NCI-H1048 (cell line): ENCODE measurements around the gene RAD51B.

ENCODE experiments used
- DNase-seq: peaks from one replicate; lab custom pipeline; 2025; lab: John Stamatoyannopoulos, UW

RAD51B gene

DNA sequence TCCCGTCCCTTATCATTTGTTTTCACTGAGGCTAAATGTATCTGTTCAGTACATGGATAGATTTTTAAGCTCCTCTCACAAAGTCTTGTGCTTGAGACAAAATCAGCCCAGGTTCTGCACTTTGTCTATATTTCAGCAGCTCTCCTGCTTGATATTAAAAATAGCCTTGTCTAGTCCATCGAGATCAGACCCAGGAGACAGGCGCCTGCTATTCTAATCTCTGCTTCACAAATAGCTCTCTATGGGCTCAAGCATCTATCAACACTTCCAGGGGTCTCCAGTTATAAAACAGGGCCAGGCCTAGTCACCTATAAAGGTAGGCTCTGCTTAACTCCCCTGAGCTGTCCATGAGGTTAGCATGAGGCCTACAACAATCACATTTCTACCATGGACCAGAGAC, 910.8 kb downstream of the RAD51B start:
- DNase-seq, result no peak

DNA sequence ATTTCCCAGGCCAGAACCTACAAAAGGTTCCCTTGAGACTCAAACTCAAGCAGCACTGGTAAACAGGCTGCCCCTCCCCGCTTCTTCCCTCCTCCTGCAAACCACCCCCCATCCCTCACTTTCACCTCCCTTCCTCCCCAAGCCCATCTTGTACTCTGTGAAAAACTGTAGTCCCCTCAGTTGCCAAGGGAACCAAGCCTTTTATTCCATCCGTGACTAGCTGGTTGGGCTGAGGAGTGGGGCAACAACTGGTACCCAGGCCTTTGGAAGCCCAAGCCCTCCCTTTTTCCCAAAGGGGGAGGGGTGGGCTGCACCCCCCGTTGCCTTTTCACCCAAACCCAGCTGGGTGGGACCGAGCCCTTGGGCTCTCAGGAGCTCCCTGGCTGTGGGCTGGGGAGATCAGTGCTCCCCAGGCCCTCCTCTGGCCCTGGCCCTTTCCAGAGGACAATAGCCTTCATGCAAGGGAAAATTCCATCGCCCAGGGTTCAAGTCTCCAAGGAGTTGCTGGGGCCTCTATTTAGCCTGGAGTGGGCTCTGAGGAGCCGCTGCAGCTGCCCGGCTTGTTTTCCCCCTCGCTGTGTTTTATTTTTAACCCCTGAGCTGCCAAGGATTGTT, 911.3 kb downstream of the RAD51B start:
- DNase-seq, result no peak

DNA sequence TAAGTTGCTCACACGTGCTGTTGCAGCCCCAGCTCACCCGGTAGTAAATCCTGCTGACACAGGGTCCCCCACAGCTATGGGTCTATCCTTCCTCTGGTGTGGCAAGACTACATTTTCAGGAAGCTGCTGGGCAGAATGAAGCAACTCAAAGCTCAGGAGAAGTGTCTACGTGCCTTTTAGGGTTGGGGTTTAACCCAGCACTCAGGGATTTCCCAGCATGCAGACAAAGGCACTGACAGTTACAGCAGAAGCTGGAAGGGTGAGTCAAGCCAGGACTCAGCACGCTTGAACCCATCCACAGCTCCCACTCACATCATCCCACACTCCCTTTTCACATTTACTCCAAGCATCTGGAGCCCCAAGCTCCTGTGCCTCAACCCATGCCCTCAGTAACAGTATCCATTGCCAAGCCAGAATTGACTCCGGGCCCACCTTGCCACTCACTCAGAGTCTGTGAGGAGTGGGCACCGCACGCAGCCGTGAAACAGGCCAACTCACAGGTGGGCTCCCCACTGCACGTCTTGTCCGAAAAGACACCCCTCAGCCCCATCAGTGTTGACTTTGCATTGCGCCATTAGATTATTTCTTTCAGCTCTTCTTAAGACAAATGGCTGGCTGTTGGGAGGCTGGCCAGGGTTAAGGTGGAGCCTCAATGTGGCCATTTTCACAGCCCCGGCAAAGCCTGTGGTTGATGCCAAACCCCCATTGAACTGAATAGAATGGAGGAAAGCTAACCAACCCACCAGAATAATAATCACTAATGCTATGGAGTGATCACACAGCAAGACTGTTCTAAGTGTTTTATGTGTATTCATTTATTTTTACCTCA, 913.7 kb downstream of the RAD51B start:
- no peak for DNase-seq

DNA sequence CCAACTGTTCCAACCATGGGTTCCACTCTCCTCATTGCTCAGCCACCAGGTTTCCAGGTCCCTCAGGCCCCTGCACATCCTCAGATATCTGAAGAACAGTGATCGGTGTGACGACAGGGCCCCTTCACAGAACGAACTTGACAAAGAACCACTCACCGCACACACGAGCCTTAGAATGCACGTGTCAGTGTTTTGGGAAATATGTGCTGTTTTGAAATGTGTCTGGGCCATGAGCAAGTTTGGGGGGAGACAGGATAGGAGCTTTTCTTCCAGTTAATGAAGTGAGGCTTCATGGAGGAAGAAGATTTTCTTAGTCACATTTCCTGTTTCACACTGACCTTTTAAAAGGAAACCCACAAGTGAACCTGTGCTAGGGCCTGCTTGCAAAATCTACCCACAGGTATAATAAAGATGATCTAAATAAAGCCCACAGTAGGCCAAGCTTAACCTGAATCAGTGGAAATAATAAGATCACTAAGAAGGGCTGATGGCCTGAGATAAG, 914.7 kb downstream of the RAD51B start:
- no peak for DNase-seq

DNA sequence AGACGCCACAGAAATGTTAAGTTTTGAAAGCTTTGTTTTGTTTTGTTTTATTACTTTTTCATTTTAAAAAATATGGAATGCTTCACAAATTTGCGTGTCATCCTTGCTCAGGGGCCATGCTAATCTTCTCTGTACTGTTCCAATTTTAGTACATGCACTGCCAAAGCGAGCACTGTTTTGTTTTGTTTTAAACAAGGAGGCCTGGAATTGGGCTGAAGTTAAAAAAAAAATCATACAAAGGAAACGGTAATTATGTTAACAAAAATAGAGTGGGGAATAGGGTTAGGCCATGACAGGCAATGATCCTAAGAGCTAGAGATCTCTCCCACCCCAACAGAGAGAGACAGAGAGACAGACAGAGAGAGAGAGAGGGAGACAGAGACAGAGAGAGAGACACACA, 916.3 kb downstream of the RAD51B start:
- no peak for DNase-seq

DNA sequence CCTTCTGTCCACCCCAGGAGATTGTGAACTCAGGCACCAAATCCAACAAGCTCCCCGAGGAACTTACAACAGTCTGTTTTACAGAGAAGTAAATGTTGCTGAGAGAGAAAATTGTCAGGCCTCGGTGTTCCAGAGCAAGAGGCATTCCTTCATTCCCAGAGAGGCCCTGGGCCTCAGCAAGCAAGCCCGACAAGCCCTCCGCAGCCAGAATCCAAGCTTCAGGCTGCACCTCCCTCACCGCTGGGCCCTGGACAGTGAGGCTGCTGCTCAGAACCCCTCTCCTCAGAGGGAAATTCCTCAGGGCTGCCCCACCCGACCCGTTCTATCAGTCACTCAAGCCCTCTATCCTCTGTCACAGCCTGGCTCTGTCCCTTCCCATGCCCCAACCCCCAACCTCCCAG, 916.9 kb downstream of the RAD51B start:
- no peak for DNase-seq

DNA sequence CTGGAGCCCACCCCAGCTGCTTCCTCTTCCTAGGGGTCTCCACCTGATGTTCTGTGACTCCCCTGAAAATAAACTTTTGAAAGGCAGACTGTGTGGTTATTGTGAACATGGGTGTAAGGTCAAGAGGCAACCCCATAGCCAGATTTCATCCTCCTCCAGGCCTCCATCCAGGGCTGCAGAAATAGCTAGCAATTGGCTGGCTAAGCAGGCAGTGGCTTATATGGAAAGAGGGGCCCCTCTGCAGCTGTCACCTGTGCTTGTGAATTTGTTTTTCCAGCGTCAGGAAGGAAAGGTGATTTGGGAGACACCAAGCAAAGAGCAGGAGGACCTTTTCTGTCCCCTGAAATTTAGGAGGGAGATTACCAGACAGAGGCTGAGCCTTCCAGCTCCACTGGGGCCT, 917.5 kb downstream of the RAD51B start:
- DNase-seq, result no peak

DNA sequence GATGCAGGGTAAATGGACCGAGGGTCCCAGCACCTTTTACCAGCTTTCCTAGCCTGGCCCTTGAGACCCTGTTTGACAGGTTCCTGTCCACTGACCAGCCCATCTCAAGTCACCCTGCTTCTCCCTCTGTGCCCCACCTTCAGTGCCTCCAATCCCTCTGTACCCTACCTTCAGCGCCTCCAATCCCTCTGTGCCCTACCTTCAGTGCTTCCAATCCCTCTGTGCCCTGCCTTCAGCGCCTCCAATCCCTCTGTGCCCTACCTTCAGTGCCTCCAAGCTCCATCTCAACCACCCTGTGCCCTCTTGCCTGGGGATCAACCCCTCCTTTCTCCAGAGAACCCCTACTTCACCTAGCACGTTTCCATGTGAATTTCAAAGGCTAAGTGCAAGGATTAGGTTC, 919.0 kb downstream of the RAD51B start:
- DNase-seq, result no peak

DNA sequence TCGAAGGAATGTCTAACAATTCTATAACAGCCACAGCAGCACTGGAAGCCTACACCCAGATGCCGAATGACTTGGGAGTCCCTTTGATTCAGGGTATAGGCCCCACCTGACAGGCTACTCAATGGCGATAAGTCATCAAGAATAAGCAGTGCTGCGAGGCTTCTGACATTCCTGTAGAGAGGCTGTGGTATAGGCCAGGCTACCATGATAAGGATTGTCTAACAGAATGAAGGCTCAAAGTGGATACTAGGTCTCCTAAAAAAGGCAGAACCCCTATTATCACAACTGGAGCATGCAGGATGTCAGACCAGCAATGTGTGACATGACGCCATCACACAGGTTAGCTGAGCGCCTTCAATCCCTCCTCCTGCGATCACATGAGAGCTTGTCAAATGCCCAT, 920.1 kb downstream of the RAD51B start:
- no peak for DNase-seq

DNA sequence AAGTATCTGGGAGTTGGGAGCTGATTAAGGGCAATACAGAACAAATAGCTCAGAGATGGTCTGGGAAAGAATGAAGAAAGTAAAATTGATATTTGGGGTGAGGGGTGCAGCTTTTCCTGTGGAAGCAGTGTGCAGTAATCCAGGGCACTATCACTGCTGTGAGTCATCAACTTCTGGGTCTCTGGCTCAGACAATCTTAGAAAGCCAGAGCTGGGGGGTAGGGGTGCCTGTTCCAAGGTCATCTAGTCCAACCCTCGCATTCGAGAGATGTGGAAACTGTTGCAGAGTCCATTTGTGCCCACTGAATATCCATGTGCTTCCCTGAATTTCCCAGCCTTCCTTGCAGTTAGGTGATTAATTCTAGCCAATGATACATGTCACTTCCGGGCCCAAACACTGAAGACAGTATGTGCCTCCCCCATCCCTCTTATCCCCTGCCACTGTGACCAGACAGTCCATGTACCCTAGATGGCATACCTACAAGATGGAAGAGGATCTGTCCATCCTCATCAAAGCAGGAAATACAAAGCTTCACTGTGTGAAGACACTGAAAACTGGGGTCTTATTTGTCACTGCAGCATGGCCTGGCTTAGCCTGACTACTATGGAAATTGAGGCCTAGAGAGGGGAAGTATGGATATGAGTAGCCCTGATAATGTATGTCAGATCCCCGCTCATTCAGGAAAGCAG, 921.4 kb downstream of the RAD51B start:
- DNase-seq, result no peak

DNA sequence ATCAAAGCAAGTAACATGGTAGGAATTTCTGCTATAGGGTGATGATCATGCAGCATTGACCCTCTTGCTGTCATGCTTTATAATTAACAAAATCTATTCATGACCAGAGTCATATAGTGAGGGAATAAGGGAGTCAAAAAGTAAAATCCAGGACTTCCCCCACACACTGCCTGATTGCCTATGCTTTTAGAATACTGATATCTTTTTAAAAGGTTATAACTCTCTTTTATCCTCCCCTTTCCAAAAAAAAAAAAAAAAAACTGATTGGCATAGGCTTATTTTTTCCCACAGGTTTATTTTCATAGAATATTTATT, 921.9 kb downstream of the RAD51B start:
- no peak for DNase-seq

DNA sequence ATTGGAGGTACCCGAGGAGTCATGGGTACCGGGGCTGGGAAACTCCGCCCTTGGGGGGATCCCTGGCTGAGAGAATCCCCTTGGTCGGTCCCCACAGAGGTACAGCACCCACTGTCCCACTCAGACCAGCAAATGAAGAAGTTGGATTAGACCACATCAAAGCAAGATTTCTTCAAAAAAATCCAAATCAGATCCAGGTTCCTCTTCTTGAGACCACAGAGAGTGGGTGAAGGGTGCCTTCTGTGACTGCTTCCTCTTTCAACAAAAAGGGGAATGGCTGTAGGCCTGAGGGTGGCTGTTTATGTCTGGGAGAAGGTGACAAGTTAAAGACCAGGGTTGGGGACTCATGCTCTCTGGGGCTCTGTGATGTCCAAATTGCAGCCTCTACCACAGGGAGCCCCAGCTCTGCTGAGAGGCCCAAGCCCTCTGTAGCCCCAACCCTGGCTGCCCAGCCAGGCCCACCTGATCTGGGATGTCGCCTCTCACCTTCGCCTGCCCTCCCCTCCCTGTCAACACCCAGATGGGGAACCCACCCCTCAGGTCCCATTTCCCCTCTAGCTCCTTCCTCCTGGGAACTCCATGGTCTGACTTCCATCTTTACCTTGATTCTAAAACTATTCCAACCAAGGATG, 922.4 kb downstream of the RAD51B start:
- DNase-seq, result no peak

DNA sequence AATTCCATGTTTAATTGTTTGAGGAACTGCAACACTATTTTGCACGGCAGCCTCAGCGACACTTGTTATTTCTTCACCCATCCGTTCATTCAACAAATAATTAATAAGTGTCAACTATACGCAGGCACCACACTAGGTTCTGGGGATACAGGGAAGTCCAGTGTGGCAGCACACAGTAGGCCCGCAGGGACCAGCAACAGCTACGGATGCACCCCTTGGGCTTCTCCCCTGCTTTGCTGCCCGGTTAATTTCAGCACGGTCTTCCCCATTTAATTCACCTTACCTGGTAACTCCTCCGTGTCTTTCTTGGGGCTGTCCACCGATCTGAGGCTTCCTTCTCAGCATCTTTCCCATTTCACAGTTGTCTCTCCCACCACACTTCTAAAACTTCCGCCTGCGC, 925.0 kb downstream of the RAD51B start:
- no peak for DNase-seq

DNA sequence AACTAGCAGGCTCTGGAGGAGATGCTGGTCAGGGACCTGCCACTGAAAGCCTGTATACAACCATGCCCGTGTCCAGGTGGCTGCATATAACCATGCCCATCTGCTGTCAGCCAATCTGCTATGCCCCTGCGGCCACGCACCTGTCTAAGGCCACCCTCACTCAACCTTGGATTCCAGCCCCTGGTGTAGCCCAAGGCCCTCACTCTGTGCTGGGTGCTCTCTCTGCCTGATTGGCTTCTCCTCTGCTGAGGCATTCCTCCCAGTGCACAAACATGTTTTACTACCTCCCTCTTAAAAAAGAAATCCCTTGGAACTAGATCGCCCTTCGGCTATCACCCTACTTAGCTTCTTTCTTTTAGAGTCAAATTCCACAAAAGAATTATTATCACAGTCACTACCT, 927.8 kb downstream of the RAD51B start:
- DNase-seq, result no peak

DNA sequence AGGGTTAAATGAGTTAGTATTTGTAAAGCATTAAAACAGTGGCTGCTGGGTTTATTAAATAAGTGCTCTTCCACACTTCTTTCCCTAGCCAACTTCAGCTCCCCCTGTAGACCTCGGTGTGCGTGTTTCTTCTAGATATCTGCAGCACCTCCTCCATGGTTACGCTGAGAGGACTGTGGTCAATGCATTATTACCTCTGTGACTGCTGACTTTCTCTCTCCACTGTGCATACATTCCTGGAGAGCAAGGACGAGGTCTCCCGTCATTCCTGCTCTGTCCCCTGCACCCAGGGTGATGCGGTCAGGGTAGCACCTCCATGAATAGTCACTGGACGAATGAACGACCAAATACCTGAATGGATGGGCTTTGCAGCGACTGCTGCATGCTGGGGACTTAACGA, 928.7 kb downstream of the RAD51B start:
- DNase-seq, result no peak

DNA sequence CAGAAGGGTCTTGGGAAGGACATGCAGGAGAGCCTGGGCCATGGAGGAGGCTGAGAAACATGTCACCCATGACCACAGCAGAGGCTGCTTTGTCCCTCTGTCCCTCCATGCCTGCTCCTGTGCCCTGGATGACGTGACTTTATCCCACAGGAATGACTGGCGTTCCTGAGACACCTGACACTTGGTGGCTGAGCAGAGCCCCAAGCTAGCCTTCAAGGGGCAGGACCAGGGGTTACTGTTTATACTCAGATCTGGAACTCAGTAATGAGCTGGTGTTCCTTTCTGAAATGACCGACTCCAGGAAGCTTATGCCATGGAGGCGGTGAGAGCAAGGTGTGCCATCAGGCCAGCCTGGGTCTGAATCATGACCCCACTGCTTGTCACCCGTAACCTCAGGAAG, 929.1 kb downstream of the RAD51B start:
- DNase-seq, result no peak

DNA sequence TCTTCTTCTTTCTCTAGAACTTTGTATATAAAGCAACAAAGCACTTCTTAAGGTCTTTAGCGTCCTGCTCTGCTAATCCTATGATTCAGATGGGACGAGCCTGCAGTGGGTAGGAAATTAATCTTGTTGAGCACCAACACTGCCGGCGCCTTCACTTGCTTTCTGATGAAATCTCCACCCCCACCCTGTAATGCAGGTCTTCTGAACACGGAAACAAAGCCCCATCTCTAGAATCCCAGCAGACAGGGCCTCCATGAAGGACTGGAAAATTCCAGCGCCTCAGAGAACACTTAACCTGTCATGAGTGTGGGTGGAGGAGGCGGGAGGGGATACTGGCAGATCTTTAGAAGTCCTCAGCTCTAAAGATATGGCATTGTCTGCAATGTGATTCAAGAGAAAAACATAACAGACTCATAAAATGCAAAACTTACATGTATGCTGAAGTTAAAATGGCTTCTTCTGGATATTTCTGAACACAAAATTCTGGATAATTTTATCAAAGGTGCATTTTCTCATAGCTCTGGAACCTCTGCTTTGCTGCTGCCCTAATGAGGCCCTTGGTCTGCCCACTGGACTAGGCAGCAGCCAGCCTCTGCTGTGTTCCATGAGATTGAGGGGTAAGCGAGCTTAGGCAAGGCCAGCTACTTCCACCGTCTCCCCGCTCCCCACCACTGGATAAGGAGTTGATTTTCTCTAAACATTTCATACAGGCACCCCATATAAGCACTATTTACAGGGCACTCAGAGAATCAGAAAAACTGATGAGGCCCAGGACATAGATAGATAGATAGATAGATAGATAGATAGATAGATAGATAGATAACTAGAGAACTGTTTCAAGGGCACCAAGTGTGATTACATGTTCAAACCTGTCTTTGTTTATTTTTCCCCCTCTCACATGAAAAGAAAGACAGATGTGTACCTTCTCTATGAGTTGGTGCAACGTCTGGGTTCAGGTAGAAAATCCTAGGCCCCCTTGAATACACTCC, 930.2 kb downstream of the RAD51B start:
- no peak for DNase-seq

DNA sequence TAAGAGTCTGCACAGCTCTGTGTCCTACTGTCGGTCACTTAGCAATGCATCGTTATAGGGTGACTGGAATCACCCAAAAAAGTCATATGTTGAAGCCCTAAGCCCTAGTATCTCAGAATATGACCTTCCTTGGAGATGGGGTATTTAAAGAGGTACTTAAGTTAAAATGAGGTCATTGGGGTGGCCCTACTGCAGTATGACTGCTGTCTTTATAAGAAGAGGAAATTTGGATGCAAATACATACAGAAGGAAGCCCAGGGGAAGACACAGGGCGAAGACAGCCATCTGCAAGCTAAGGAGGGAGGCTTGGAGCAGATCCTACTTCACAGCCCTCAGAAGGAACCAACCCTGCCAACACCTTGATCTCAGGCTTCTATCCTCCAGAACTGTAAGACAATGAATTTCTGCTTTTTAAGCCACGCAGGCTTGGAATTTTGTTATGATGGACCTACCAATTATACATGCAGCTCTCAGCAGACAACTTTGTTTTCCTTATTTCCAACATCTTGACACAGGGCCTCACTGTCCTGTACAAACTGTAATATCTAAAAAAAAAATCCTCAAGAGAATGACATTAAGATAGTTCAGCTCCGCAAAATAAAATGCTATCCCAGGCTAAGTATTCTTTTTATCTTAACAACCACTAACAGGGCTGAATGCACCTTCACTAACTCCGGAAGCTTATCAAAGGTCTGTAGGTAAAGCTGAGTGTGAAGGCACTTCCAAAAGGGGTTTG, 932.9 kb downstream of the RAD51B start:
- DNase-seq, result no peak

DNA sequence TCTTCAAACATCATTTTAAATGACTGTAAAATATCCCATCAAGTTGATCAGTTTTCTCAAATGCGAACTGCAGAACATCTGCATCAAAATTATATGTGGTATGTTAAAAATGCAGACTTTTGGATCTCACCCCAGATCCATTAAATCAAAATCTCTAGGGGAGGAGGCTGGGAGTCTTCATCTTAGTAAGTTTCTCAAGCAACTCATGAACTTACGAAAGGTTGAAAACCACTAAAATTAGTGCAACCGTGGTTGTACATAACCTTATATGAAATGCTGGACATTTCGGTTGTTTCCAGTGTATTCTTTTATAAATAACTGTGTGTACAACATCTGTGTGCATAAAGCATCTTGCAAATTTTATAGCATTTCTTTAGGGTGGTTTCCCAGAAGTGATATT, 934.1 kb downstream of the RAD51B start:
- DNase-seq, result no peak

DNA sequence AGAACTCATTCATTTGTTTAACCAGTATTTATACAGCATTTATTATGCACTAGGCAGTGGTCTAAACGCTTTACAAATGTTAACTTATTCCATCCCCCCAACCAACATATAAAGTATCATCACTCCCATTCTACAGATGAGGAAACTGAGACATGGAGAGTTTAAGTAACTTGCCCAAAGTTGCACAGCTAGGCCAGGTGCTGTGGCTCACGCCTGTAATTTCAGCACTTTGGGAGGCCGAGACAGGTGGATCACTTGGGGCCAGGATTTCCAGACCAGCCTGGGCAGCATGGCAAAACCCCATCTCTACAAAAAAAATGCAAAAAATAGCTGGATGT, 935.4 kb downstream of the RAD51B start:
- no peak for DNase-seq

DNA sequence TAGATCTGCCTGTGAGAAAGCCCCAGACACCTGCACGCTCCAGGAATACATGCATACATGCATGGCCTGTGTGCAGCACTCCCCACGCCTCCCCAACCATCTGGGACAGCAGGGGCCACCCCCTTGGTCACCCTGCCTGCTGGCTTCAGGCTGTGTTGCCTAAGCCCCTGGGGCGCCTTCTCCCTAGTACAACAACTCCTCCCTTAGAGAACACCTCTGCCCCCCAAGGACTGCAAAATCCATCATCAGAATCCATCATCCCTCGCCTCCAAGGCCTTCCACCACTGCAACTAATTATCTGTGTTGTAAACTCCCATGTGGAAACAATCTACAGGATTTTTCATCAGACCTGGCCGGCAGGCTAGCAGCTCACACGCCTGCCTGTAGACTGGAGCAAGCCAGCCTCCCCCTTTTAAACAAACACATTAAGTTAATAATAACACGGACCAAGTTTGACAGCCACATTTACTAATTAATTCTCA, 936.5 kb downstream of the RAD51B start:
- DNase-seq, result no peak
